ENCODE results near the gene KDM4C. TPM values are rescaled to one million over a fixed set of nuclear protein-coding genes. Genes with fewer than 3 reads are reported as not detected.

KDM4C gene
- total RNA-seq, 1 donor from 2014 or later = 11.1 TPM

GRCh38 chr9:6716766-6717165 lies 41.0 kb upstream of the KDM4C start:
- H2AFZ ChIP-seq (replicated peaks) = no peak overlapping the region
- H4K20me1 ChIP-seq (ENCODE audit: low read depth) = no peaks in the 10 kb centered on the region
- Mint-ChIP-seq H3K4me1 (no peaks in the 10 kb centered on the region), H3K27ac (no peak overlapping the region), H3K9me3 (no peaks in the 10 kb centered on the region), H3K4me3 (no peak overlapping the region), H3K27me3 (ENCODE audit: insufficient read depth, low read depth) (peaks cover 2% of the 10 kb centered on the region), H3K36me3 (no peaks in the 10 kb centered on the region)
- no peak overlapping the region for H3K4me3 ChIP-seq
- H3F3A ChIP-seq (ENCODE audit: low read depth) = no peaks in the 10 kb centered on the region
- no peaks in the 10 kb centered on the region for H3K27me3 ChIP-seq
- H3K4me1 ChIP-seq = no peaks in the 10 kb centered on the region
- DNase-seq (ENCODE audit: low spot score) = no peak
- no peak overlapping the region for H3K9ac ChIP-seq
- no peaks in the 10 kb centered on the region for H3K79me2 ChIP-seq (ENCODE audit: low read depth)
- H3K4me2 ChIP-seq = no peak overlapping the region
- no peak overlapping the region for H3K27ac ChIP-seq
- no peaks in the 10 kb centered on the region for H3K36me3 ChIP-seq
- H3K9me3 ChIP-seq (ENCODE audit: low read depth) = no peaks in the 10 kb centered on the region
- TF ChIP-seq EZH2 (IDR thresholded peaks at IDR 0.05) (no peak), EZH2phosphoT487 (IDR thresholded peaks at IDR 0.05) (no peak), CTCF (IDR thresholded peaks at IDR 0.05) (no peak)

- no peak overlapping the region for H2AFZ ChIP-seq (replicated peaks)
These were observed 33.8 kb upstream of the KDM4C start for GRCh38 chr9:6723881-6724420.

GRCh38 chr9:6733257-6733656 lies 24.5 kb upstream of the KDM4C start:
- TF ChIP-seq CTCF (IDR thresholded peaks at IDR 0.05) (no peak), EZH2phosphoT487 (IDR thresholded peaks at IDR 0.05) (no peak), EZH2 (IDR thresholded peaks at IDR 0.05) (no peak)
- DNase-seq (ENCODE audit: low spot score) = no peak
- H3K36me3 ChIP-seq = no peaks in the 10 kb centered on the region
- Mint-ChIP-seq H3K36me3 (no peaks in the 10 kb centered on the region), H3K4me1 (no peaks in the 10 kb centered on the region), H3K9me3 (no peaks in the 10 kb centered on the region), H3K27ac (no peak overlapping the region), H3K4me3 (no peak overlapping the region), H3K27me3 (ENCODE audit: insufficient read depth, low read depth) (no peaks in the 10 kb centered on the region)
- H3K4me2 ChIP-seq = no peak overlapping the region
- no peaks in the 10 kb centered on the region for H3K27me3 ChIP-seq
- no peaks in the 10 kb centered on the region for H3K9me3 ChIP-seq (ENCODE audit: low read depth)
- H3K27ac ChIP-seq = no peak overlapping the region
- no peaks in the 10 kb centered on the region for H4K20me1 ChIP-seq (ENCODE audit: low read depth)
- H3K4me1 ChIP-seq = no peaks in the 10 kb centered on the region
- no peaks in the 10 kb centered on the region for H3F3A ChIP-seq (ENCODE audit: low read depth)
- H3K4me3 ChIP-seq = no peak overlapping the region
- peak overlapping the region; percentile 68 for H2AFZ ChIP-seq (replicated peaks)
- no peaks in the 10 kb centered on the region for H3K79me2 ChIP-seq (ENCODE audit: low read depth)
- H3K9ac ChIP-seq = no peak overlapping the region

More at GRCh38 chr9:6723881-6724420, 33.8 kb upstream of the KDM4C start:
- H3K9ac ChIP-seq = no peak overlapping the region
- Mint-ChIP-seq H3K27me3 (ENCODE audit: insufficient read depth, low read depth) (no peaks in the 10 kb centered on the region), H3K36me3 (no peaks in the 10 kb centered on the region), H3K4me3 (no peak overlapping the region), H3K27ac (no peak overlapping the region), H3K4me1 (peaks cover 9% of the 10 kb centered on the region), H3K9me3 (no peaks in the 10 kb centered on the region)
- peak; percentile 64 for DNase-seq (ENCODE audit: low spot score)
- no peaks in the 10 kb centered on the region for H3K79me2 ChIP-seq (ENCODE audit: low read depth)
- no peak overlapping the region for H3K4me2 ChIP-seq
- H4K20me1 ChIP-seq (ENCODE audit: low read depth) = no peaks in the 10 kb centered on the region
- no peak overlapping the region for H3K27ac ChIP-seq
- peaks cover 15% of the 10 kb centered on the region for H3K4me1 ChIP-seq
- no peak for TF ChIP-seq CTCF (IDR thresholded peaks at IDR 0.05)
- TF ChIP-seq EZH2 (IDR thresholded peaks at IDR 0.05) = no peak
- peak; percentile 43 for TF ChIP-seq EZH2phosphoT487 (IDR thresholded peaks at IDR 0.05)
- no peaks in the 10 kb centered on the region for H3K9me3 ChIP-seq (ENCODE audit: low read depth)
- H3K27me3 ChIP-seq = no peaks in the 10 kb centered on the region
- H3K4me3 ChIP-seq = no peak overlapping the region
- no peaks in the 10 kb centered on the region for H3K36me3 ChIP-seq
- H3F3A ChIP-seq (ENCODE audit: low read depth) = peaks cover 7% of the 10 kb centered on the region

Measured in neural progenitor cell (in vitro differentiated cells).